SK-N-SH (cell line): ENCODE measurements around the gene LAMA1. TPM values are rescaled to one million over a fixed set of nuclear protein-coding genes. Genes with fewer than 3 reads are reported as not detected.

Experiments
- CTCF ChIA-PET: fragments of 300-600, 350-600 bp; formaldehyde crosslinking; extraction: SDS; loops from one replicate; lab custom pipeline; 2021; lab: Yijun Ruan, JAX
- POLR2A ChIA-PET: fragments of 350-600 bp; sonication (Branson Sonifier 250); formaldehyde crosslinking; extraction: SDS; loops from one replicate; lab custom pipeline; 2020; ENCODE audit warnings: antibody characterized with exemption, inconsistent platforms; lab: Yijun Ruan, JAX
- DNase-seq: peaks from one replicate; pipeline ENCODE4 v3.0.0; 2012
- H2AFZ ChIP-seq: fragments of 200-600 bp; sonication (generic); 2 replicates; pipeline ENCODE4 v1.8.1; 2016; ENCODE audit warnings: antibody characterized with exemption, mild to moderate bottlenecking, low read depth
- H3F3A ChIP-seq: fragments of 200-600 bp; sonication (generic); replicated peaks from 2 replicates; pipeline ENCODE3; 2016; ENCODE audit warnings: antibody characterized with exemption, mild to moderate bottlenecking; ENCODE audit not compliant: insufficient read depth
- H3K27ac ChIP-seq, 2 experiments: fragments of 200-500 bp in 1 of 2; fragments of 200-600 bp in 1 of 2; sonication (Bioruptor generic) in 1 of 2; sonication (generic), shearing (Covaris generic) in 1 of 2; 2 replicates each; pipeline versions ENCODE4 v1.5.1 to v1.6.1; 2014 to 2016; ENCODE audit warnings: low read depth in 2 of 2, inconsistent platforms in 1 of 2, low read length in 1 of 2, mild to moderate bottlenecking in 1 of 2, mixed read lengths in 1 of 2
- H3K27me3 ChIP-seq: fragments of 200-600 bp; sonication (generic), shearing (Covaris generic); 2 replicates; pipeline ENCODE4 v1.6.1; 2016; ENCODE audit warnings: mixed run types; ENCODE audit not compliant: insufficient read depth
- H3K36me3 ChIP-seq, 2 experiments: fragments of 200-500 bp in 1 of 2; fragments of 200-600 bp in 1 of 2; sonication (Bioruptor generic) in 1 of 2; sonication (generic) in 1 of 2; replicated peaks in 1 of 2; 2 replicates each; pipeline versions ENCODE3 to v1.5.1; 2014 to 2016; ENCODE audit warnings: low read length in 1 of 2, mild to moderate bottlenecking in 1 of 2; ENCODE audit not compliant: insufficient read depth in 2 of 2, control insufficient read depth in 1 of 2
- H3K4me1 ChIP-seq, 2 experiments: fragments of 200-500 bp in 1 of 2; fragments of 200-600 bp in 1 of 2; sonication (Bioruptor generic) in 1 of 2; sonication (generic), shearing (Covaris generic) in 1 of 2; 2 replicates each; pipeline versions ENCODE4 v1.5.1 to v1.6.1; 2014 to 2016; ENCODE audit warnings: low read depth in 1 of 2, low read length in 1 of 2, mixed run types in 1 of 2; ENCODE audit not compliant: insufficient read depth in 2 of 2, control insufficient read depth in 1 of 2
- H3K4me2 ChIP-seq: fragments of 200-600 bp; sonication (generic), shearing (Covaris generic); 2 replicates; pipeline ENCODE4 v1.6.1; 2017; ENCODE audit warnings: mixed run types
- H3K4me3 ChIP-seq, 2 experiments: fragments of 200-500 bp in 1 of 2; fragments of 200-600 bp in 1 of 2; sonication (Bioruptor generic) in 1 of 2; sonication (generic), shearing (Covaris generic) in 1 of 2; 2 replicates each; pipeline versions ENCODE4 v1.5.1 to v1.8.1; 2014 to 2016; ENCODE audit warnings: low read depth in 2 of 2, inconsistent platforms in 1 of 2, low read length in 1 of 2, mild to moderate bottlenecking in 1 of 2, mixed read lengths in 1 of 2, moderate library complexity in 1 of 2
- H3K79me2 ChIP-seq: fragments of 200-600 bp; sonication (generic); 2 replicates; pipeline ENCODE4 v1.8.1; 2017; ENCODE audit warnings: mild to moderate bottlenecking; ENCODE audit not compliant: insufficient read depth
- H3K9ac ChIP-seq: fragments of 200-600 bp; sonication (generic); 2 replicates; pipeline ENCODE4 v1.6.1; 2017; ENCODE audit warnings: mixed run types
- H3K9me2 ChIP-seq: fragments of 200-600 bp; sonication (generic); 2 replicates; pipeline ENCODE4 v1.6.1; 2017; ENCODE audit warnings: mixed run types
- H3K9me3 ChIP-seq: fragments of 200-600 bp; sonication (generic); 2 replicates; pipeline ENCODE4 v1.6.1; 2017; ENCODE audit warnings: mixed run types, mild to moderate bottlenecking, moderate library complexity
- H4K20me1 ChIP-seq: fragments of 200-600 bp; sonication (generic); 2 replicates; pipeline ENCODE4 v1.6.1; 2017; ENCODE audit warnings: mild to moderate bottlenecking, mixed run types; ENCODE audit not compliant: insufficient read depth
- CTCF ChIP-seq: fragments of 200-600 bp; sonication (generic); IDR thresholded peaks from 2 replicates; pipeline ENCODE4 v1.6.1; 2017; ENCODE audit warnings: antibody characterized with exemption, mild to moderate bottlenecking, moderate library complexity
- FOXJ3 ChIP-seq: sonication (generic); formaldehyde crosslinking; IDR thresholded peaks from 2 replicates; pipeline ENCODE4 v1.5.1; 2020; ENCODE audit warnings: mild to moderate bottlenecking, missing genetic modification reagents
- FOXM1 ChIP-seq: IDR thresholded peaks from 2 replicates; pipeline ENCODE4 v1.4.0; 2012; ENCODE audit warnings: low read depth, mild to moderate bottlenecking
- GABPA ChIP-seq: IDR thresholded peaks from 2 replicates; pipeline ENCODE4 v1.4.0; 2012; ENCODE audit warnings: low read depth, mild to moderate bottlenecking
- GATA2 ChIP-seq: sonication (generic); formaldehyde crosslinking; IDR thresholded peaks from 2 replicates; pipeline ENCODE4 v1.5.0; 2020; ENCODE audit warnings: mild to moderate bottlenecking, missing genetic modification reagents
- MEF2A ChIP-seq: IDR thresholded peaks from 2 replicates; pipeline ENCODE4 v1.4.0; 2012; ENCODE audit warnings: low read depth, borderline replicate concordance
- MXI1 ChIP-seq: IDR thresholded peaks from 2 replicates; pipeline ENCODE4 v1.6.1; 2012; ENCODE audit warnings: mild to moderate bottlenecking, low read depth, low read length, improper control_type of control experiment
- NFIC ChIP-seq: IDR thresholded peaks from 2 replicates; pipeline ENCODE4 v1.4.0; 2012; ENCODE audit warnings: borderline replicate concordance
- NRF1 ChIP-seq: IDR thresholded peaks from 2 replicates; pipeline ENCODE4 v1.6.1; 2012; ENCODE audit warnings: low read depth, mild to moderate bottlenecking, low read length
- PBX3 ChIP-seq: IDR thresholded peaks from 2 replicates; pipeline ENCODE4; 2012
- POLR2AphosphoS5 ChIP-seq: IDR thresholded peaks from 2 replicates; pipeline ENCODE4 v1.6.1; 2012; ENCODE audit warnings: low read depth, low read length
- RCOR1 ChIP-seq: fragments of 150-350 bp; IDR thresholded peaks from 2 replicates; pipeline ENCODE4 v1.6.1; 2017; ENCODE audit warnings: antibody characterized with exemption, low read length
- REST ChIP-seq: IDR thresholded peaks from 2 replicates; pipeline ENCODE4 v1.6.1; 2012; ENCODE audit warnings: mild to moderate bottlenecking, low read depth, low read length, moderate library complexity
- RFX5 ChIP-seq: IDR thresholded peaks from 2 replicates; pipeline ENCODE4 v1.6.1; 2012; ENCODE audit warnings: mild to moderate bottlenecking, improper control_type of control experiment, low read length
- RXRA ChIP-seq: IDR thresholded peaks from 2 replicates; pipeline ENCODE4 v1.4.0; 2012; ENCODE audit warnings: low read depth, mild to moderate bottlenecking, borderline replicate concordance
- SIN3A ChIP-seq: IDR thresholded peaks from 2 replicates; pipeline ENCODE4 v1.6.1; 2012; ENCODE audit warnings: low read depth, mild to moderate bottlenecking, low read length, moderate library complexity, borderline replicate concordance
- TEAD4 ChIP-seq: IDR thresholded peaks from 2 replicates; pipeline ENCODE4 v1.4.0; 2012; ENCODE audit warnings: mild to moderate bottlenecking, borderline replicate concordance; ENCODE audit not compliant: insufficient read depth
- USF1 ChIP-seq: IDR thresholded peaks from 2 replicates; pipeline ENCODE4 v1.4.0; 2012; ENCODE audit warnings: low read depth, borderline replicate concordance
- USF2 ChIP-seq: fragments of 150-350 bp; IDR thresholded peaks from 2 replicates; pipeline ENCODE4 v1.6.1; 2017; ENCODE audit warnings: antibody characterized with exemption, low read length, low read depth, borderline replicate concordance
- ZBTB33 ChIP-seq: IDR thresholded peaks from 2 replicates; pipeline ENCODE4 v1.4.0; 2012; ENCODE audit warnings: low read depth, borderline replicate concordance
- WGBS: methylation state at CpG from one replicate; pipeline ENCODE4 v1.1.6; 2017; ENCODE audit warnings: low lambda C conversion rate; 5-methylcytosine and 5-hydroxymethylcytosine counted together
- polyA plus RNA-seq, 3 experiments: library from polyadenylated mRNA; depleted of rRNA; stranded (reverse); fragments of >200 nt; gene quantifications; 2 replicates each; pipeline ENCODE4 v1.2.3, GENCODE V29; 2012

LAMA1 gene
- polyA plus RNA-seq, 1 of the 3 experiments (the other 2 are of a cell fraction): 0.07 TPM

- no peaks in the 10 kb centered on the region for H3K79me2 ChIP-seq
- DNase-seq: no peak
- no peak overlapping the region for H3K4me3 ChIP-seq
- POLR2A ChIA-PET: no interaction called here
- no peaks in the 10 kb centered on the region for H3K27me3 ChIP-seq
- H3K9ac ChIP-seq: no peak overlapping the region
- H3K4me1 ChIP-seq: no peaks in the 10 kb centered on the region
- no peaks in the 10 kb centered on the region for H3K9me3 ChIP-seq
- no peak overlapping the region for H3K27ac ChIP-seq
- H2AFZ ChIP-seq: no peak overlapping the region; the same call in 1 of the 2 replicates
- TF ChIP-seq USF2: no peak
- no peak for TF ChIP-seq FOXJ3 (CRISPR knock-in tag)
- no peak for TF ChIP-seq RFX5
- no peak for TF ChIP-seq TEAD4
- no peak for TF ChIP-seq PBX3
- no peak for TF ChIP-seq GATA2
- no peak for TF ChIP-seq RXRA
- no peak for TF ChIP-seq USF1
- TF ChIP-seq NFIC: no peak
- no peak for TF ChIP-seq SIN3A
- TF ChIP-seq ZBTB33: no peak
- no peak for TF ChIP-seq NRF1
- no peak for TF ChIP-seq CTCF
- TF ChIP-seq REST: no peak
- TF ChIP-seq MXI1: no peak
- no peak for TF ChIP-seq MEF2A
- TF ChIP-seq POLR2AphosphoS5: no peak
- TF ChIP-seq FOXM1: no peak
- TF ChIP-seq GABPA: no peak
- no peak for TF ChIP-seq RCOR1
- TF ChIP-seq, all 33 proteins: peak for 0
- CTCF ChIA-PET: interaction anchor here (2.1 kb wide), 1 partner anchor 12 kb away, joined by 6 read pairs; no protein-coding TSS in a partner anchor
- Histone ChIP-seq H4K20me1 (no peaks in the 10 kb centered on the region), H3K9me2 (no peaks in the 10 kb centered on the region), H3K4me2 (no peak overlapping the region), H3F3A (no peaks in the 10 kb centered on the region), H3K36me3 (no peaks in the 10 kb centered on the region)
- whole genome bisulfite sequencing: 62% methylated on average over 2 of the region's 2 CpGs
These were observed 34.9 kb downstream of the LAMA1 start for GRCh38 chr18:7082671-7083070.
